Measurements from ENCODE around the gene FAM53B.
A peak's percentile ranks its signal among the peaks of the same experiment; 100 is the strongest.

The FAM53B gene

DNA sequence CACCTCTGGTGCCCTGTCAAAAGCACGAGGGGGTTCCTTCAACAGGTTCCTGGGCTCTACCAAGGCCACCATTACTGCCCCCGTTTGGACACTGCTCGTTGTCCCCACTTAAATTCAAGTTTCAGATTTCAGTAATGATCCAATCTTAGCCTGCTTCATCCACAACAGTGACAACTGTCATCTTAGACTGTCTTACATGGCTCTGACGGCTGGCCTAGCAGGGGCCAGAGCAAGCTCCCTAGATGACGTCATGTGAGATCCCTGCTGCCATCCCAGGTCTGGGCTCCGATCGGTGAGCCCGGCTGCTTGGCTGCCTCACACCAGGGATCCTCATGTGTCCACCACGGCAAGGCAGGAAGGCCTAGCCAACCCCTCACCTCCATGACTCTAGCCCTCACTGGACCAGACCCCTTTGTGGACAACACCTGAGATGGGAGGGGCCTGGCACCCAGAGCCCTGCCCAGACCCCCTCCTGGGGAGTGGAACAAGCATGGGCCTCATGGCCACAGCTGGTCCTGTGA is 82.5 kb downstream of the FAM53B start:
- DNase-seq (ENCODE audit: low spot score) = no peak

DNA sequence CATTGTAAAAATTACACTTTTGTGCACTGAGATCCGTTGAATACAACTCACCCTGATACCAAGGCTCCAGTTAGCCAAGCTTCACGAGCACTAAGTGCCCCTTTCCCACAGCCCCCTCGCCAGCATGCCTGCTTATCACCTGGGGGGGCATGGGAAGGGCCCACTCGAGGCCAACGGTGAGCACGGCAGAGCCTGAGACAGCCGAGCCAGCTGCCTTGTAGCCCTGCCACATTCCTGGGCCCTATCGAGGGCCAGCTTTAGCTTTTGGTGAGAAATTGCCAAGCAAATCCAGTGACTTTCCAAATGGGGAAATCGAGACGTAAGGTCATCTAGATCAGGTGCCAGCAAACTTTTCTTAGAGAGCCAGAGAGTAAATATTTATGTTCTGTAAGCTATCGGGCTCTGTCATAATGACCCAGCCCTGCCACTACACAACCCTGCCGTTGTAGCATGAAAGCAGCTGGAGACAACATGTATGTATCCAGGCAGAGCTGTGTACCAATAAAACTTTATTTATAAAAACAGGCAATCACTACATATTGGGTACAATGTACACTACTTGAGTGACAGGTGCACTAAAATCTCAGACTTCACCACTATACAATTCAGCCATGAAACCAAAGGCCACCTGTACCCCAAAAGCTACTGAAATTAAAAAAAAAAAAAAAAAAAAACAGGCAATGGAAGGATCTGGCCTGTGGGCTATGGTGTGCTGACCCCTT is 83.6 kb downstream of the FAM53B start:
- DNase-seq (ENCODE audit: low spot score) = no peak

DNA sequence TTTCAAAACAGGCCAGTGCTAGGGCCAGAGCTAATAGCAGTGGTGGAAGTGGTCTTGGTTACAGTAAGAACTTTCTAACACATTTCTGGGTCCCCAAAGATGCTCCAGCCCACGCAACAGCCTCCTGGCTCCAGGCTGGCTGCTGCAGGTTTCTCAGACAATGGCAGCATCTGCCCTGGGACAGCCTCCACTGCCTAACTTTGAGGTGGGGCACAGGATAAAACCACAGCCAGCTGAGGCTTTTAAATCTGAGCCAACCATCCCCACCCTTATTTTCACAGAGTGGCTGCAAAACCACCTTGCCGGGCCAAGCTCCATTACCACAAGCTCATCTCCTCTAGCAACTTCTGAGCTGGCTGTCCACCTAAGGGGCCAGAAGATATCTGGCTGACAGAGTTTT is 84.8 kb downstream of the FAM53B start:
- DNase-seq (ENCODE audit: low spot score) = no peak

DNA sequence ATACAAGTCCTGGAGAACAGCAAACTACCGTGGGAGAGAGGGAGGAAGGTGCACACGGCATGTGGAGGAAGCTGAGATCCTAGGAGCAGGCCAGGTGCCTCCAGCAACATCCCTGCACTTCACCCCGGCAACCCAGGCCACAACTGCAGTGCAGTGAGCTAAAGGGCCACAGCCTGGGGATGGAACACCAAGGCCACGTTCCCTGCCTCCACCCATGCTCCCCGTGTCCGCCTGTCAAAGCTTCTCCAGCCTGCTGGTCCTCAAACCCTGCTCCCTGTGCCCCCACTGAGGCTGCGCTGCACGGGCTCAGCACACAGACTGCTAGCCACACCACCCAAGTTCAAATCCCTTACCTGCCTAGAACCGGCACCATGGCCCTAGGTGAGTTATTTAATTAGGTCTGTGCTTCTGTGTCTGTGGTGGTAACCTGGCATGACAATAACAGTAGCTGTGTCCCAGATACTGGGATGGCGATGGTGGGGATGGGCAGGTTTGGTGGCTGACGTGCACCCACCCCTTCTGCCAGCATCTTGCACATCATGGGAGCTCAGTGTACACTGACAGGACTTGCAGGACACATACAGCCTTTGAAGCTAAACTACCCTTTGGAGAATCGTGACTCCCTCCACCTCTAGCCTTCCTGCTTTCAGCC is 85.5 kb downstream of the FAM53B start:
- no peak for DNase-seq (ENCODE audit: low spot score)

DNA sequence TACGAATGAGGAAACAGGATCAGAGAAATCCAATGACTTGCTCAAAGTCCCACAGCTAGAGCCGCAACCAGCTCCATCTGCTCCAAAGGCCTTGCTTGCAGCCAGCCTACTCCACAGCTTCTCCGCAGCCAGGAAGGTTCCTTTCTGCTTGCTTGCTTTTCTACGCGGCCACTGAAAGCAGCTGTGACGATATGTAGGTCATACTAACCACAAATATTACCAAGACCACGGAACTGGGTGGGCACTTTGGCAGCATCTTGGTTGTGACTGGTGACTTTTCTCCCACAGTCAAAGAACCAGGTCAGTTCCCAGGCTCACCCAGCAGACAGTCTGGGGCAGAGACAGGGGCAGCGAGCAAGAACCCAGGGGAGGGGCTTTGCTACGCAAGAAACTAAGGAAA is 86.4 kb downstream of the FAM53B start:
- no peak for DNase-seq (ENCODE audit: low spot score)

DNA sequence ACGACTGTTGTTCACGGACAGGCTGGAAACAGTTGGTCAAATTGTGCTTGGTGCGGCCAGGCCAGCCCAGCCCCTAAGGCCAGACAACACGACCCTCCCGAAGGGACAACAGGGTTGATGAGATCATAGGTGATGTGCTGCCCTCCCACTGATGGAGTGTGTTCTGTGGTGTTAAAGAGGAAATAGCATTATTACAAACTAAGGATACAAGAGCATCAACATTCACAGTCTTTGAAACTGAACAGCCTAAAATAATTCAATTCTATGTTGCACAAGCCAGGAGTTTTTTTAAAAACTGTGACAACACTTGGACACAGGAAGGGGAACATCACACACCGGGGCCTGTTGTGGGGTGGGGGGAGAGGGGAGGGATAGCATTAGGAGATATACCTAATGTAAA is 87.6 kb downstream of the FAM53B start:
- DNase-seq (ENCODE audit: low spot score) = no peak

DNA sequence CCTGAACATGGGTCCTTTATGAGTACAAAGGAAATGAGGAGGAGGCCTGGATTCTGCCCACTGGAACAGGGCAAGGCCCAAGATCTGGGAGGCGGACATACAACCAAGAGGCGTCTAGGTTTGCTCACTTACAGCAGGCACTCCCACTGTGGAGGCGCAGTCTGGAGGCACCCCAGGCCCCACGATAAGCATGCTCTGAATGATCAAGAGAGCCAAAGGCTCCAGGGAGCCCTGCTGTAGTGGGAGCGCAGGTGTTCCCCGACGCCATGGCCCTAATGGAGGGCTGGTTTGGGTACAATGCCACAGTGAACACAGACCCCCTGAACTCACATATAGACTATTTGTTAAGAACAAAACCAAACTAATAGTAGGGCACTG is 88.1 kb downstream of the FAM53B start:
- DNase-seq (ENCODE audit: low spot score) = no peak

DNA sequence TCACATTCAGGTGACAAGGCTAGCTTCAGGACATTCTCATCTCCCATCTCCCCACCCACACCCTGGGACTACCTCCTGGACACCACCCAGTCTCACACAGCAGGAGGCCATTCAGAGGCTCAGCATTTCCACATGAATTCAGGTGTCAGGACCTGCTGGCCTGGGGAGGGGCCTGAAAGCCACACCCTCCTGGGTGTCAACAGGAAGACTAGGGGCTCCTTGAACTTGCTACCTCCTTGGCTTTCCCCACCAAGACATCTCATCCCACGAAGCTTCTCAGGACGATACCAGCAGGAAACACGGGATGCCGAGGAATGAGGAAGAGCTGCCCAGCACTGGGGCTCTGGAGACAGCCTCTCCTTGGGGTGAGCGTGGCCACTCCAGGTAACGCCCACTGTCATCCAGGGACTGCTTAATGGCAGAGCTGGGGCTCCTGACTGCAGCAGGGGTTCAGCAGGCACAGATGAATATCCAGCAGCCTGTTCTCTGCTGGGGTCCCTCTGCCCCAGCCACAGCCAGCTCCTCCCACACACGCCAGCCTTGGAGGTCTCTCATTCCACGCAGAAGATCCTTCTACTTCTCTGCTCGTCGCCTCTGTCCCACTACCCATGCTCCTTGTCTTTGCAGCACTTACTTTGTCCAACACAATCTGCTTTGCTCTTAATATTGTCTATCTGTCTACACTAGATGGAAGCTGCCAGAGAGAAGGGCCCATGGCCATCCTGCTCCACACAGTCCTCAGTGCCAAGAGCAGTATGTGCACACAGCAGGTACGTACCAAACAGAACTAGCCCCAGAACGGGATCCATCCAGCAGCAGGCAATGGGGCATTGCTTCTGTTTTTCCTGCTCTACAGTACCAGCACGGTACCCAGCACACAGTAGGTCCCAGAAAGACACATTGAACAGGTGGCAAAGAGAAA is 88.7 kb downstream of the FAM53B start:
- no peak for DNase-seq (ENCODE audit: low spot score)

DNA sequence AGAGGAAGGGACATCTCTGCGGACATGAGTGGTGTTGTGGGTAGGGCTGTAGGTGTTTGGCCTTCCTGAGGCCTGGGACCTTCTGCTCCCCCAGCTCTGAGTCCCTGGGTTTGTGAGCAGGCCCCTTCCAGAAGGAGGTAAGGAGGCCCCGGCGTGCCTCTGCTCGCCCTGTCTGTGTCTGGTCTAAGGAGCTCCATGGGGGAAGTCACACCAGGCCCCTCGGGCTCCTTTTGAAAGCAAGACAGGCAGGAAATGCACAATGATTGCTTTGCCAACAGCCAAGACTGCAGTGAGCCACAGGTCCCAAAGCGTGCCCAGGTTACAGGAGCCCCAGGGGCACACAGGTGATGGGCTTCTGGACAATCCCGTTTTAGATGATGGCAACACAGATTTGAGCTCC is 89.5 kb downstream of the FAM53B start:
- DNase-seq (ENCODE audit: low spot score) = no peak

DNA sequence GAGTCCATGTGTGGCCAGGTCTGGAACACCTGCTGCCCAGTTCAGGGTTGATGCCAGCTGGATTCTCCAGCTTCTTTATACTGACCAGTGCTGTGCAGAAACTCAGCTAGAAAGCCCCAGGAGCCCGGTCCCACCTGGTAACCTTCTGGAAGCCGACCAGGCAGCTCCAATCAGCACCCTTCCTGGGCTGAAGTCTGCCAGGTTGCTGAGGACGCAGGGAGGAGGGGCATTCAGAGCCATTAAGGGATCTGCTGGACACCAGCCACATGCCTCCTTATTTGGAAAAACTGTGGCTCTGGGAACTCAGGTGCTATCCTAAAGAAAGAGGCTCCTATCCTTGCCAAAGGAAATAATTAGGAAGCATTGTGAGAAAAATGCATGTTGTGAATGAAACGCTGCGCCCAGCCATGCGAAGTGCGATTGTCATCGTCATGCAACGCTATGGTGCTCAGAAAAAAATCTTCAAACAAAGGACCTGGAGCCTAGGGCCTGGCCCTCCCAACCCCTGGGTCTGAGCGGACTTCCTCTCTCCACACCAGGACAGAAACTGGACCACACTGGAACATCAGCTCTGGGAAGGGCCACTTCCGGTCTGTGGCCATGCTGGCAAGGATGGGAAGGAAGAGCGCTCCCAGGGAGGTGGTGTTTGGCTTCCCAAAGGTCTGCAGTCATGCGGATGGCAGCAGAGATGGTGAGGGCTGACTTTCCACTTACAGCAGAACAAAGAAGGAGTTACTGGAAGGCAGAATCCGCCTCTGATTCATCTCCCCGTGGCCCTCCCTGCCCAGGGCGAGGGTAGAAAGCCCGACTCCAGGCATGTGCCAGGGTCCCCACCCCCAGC is 90.1 kb downstream of the FAM53B start:
- DNase-seq (ENCODE audit: low spot score) = no peak

DNA sequence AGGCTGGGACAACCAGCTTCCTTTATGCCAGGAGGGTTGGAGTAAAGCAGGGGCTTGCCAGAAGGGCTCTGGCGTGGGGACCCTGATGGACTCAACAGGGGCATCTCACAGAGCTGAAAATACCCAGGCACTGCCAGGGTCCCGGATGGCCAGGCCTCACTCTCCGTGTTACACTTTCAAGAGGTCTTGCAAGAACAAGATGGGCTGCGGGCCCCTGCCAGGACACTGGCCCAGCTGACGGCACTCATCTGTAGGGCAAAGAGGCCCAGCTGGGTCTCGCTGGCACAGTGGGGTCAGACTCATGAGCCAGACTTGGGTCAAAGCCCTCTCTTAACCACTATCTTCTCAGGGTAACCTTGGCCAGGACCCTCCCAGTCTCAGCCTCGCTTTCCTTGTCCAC is 90.9 kb downstream of the FAM53B start:
- DNase-seq (ENCODE audit: low spot score) = no peak

DNA sequence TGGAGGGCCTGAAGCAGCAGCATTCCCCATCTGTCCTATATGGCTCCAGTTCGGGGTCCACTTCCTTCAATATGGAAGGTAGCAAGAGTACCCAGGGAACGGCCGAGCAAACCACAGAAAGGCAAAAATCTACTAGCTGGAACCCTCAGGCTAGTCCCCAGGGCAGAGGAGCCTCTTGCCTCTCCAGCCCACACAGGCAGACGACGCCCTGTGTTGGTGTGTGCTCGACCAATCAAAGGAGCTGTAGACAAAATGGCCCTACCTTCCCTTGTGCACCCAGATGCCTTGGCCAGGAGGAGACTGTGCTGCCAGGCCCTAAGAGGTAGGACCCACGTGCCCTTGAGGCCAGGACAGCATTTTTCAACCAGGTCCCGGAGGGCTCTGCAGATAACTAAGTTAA is 91.5 kb downstream of the FAM53B start:
- no peak for DNase-seq (ENCODE audit: low spot score)

DNA sequence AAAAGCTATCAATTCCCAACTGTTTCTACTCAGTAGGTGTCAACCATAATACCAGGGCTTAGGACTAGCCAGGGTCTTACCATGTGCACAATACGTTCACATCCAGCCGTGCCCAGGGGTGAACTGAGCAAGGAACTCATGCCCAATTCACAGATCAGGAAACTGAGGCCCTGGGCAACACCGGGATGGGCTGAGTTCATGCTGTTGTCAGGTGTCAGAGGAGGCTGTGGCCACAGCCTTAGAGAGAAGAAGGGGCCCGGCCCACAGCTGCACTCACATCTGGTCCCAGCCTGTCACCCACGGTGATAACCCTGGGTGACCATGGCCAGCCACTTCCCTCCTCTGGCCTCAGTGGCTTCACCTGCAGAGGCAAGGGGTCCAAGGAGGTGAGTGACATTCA is 92.0 kb downstream of the FAM53B start:
- DNase-seq (ENCODE audit: low spot score) = no peak

DNA sequence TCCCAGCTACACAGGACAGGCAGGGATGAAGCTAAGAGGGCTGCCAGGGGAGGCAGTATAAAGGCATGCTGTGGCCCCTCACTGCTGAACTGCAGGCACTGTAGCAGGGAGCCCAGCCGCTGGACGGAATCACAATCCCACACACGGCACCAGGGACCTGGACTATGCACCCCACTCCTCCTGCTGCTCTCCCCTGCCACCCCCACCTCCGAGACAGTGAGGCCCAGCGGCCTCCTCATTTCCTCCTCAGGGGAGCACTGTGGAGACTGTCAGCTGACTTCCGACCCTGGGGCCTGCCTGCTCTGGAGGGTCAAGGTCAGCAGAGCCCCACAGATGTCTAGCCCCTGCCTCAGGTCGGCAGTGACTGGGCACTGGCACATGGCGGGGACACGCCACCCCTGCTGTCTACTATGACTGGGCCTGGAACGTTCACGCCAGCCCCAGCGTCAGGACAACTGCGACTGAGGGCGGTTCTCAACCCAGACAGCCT is 92.7 kb downstream of the FAM53B start:
- no peak for DNase-seq (ENCODE audit: low spot score)

DNA sequence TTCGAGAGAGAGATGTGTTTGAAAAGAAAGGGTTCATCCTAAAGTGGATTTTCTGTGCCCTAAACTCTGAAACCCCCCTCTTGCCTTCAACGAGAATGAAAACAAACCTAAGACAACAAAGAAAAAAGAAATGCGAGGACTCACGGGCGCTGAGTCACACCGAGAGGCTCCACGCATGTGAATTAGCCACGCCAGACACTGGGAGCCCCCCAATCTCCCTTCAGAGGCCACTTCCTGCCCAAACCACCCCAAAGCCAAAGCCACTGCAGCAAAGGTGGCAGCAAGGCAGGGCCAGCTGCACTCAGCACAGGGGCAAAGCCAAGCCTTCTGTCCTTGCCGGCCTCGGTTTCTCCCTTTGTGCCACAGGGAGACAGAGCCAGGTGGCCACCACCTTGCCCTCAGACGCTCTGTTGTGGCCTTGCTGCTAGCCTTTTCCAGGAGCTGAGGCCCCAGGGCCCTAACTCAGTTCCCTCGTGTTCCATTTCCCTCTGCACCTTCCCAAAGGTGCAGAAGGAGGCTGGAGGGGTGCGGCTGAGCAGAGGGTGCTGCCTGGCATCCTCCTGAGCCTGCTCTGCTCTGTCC is 93.3 kb downstream of the FAM53B start:
- DNase-seq (ENCODE audit: low spot score) = no peak

DNA sequence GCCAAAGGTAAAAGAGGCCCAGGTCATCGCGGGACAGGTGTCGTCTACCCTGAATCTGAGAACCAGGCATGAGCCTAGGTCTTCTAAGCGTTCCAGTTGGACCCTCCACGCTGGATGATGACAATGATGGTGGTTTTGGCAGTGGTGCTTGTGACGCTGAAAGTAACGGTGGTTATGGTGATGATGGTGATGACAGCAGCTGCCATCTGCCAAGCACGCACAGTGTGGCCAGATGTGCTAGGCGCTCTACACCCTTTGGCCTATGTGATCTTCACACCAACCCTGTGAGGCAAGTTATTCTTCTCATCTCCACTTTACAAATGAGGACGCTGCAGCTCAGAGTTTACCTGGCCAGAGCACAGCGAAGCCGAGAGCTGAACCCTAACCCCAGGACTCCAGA is 93.9 kb downstream of the FAM53B start:
- no peak for DNase-seq (ENCODE audit: low spot score)

DNA sequence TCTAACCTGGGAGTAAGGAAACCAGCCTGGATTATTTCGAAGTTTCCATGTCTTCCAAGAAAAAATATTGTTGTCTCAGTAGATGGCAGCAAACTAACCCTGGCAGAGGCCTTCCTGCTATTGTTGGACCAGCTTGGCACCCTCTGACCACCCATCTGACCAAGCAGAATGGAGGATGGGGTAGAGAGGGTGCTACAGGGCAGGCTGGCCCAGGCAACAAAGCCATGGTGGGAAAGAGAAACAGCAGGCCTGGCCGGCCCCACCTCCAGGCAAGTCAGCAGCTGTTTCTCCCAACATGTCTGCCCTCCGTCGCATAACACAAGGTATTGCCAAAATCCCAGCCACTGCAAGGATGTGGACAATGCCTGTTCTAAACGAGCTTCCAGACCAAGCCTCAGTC is 95.0 kb downstream of the FAM53B start:
- DNase-seq (ENCODE audit: low spot score) = no peak

DNA sequence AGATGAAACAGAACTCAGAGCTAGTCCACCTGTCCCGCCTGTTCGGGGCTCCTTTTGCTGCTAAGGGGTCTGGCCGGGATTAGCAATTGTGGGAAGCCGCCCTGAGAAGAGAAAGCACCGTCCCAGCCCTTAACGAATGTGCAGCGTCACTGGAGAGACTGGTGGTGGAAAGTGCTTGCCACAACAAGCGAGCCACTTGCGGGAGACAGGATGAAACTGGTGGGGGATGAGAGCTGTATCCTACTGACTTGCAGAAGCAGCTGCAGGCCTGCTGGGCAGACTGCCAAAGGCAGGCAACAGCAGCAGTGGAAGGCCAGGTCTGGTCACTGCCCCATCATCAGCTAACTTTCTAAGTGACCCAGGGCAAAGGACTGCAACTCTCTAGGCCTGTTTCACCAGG is 95.4 kb downstream of the FAM53B start:
- no peak for DNase-seq (ENCODE audit: low spot score)

DNA sequence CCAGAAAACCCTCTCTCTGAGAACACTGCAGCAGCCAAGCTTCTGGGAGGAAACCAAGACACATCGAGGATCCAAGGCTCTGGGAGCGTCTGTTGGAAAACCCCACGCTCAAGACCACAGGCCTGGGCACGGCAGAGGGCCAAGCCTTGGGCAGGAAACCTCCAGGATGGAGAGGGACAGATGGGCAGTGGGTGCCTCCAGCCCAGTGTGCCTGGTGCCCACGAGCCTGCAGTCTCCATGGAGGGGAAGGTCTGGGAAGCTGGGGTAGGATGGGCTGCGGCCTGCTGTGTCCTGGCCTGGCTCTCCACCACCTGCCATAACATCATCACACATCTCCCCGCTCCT is 96.1 kb downstream of the FAM53B start:
- DNase-seq (ENCODE audit: low spot score) = no peak

DNA sequence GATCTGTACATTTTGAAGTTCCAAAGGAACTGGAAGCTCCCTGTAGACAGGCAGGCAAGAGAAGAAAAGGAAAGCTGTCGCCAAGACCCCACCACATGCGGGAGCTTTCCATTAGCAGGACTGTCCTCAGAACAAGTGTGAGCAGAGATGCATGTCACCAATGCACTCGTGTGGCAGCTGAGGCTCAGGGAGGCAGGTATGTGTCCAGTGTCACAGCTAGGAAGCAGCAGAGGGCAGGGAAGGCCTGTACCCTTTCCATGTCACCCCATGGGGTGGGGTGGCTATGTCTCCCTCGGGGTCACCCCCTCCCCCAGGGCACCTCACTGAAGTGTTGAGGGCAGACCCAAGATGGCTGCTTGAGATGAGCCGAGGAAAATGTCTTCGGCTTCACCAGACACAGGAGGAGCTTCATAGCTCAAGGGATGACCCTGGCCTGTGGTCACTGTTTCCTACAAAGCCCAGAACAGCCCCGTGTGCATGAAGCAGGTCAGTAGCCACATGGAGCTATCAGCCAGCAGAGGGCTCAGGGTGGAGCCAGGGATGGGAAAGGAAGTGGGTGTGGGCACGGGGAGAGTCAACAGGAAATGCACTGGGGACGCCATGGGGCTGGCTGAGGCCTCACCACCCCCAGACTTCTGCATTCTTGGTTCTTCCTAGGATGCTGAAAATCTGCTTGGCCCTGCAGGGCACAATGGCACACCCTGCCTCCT is 96.6 kb downstream of the FAM53B start:
- peak; percentile 19 for DNase-seq (ENCODE audit: low spot score)

Data from RKO (cell line).